ENCODE data around the gene MIB2.

DNA sequence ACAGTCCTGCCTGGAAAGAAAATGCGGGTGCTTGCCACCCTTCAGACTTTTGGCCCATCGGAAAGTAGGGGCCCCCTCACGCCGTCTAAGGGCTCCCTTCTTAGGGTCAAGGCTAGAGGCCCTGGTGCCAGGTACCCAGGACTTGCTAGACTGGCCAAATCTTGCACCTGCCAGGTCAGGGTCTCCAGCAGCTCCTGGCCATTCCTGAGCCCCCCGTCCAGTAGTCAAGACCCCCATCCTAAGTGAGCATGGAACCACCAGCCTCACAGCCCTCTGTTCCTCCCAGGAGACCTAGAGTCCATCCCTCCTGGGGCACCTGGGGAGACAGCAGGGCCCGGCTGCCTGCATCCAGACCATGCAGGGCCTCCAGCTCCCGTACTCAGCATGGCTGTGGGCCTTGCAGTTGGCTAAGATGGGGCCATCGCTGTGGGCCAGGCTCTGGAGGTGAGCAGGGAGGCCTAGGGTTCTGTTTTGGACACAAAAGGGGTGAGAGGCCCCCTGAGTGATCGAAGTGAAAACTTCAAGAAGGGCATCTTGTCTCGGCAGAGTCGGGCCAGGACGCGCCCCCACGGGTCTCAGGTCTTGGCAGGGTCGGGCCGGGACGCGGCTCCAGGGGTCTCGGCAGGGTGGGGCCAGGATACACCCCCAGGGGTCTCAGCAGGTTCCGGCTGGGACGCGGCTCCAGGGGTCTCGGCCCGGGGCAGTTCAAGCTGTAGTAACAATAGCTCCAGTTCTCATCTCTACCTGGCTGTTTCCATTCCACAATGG lies 21.3 kb upstream of the MIB2 start:
- TF ChIP-seq, protein P1, sequence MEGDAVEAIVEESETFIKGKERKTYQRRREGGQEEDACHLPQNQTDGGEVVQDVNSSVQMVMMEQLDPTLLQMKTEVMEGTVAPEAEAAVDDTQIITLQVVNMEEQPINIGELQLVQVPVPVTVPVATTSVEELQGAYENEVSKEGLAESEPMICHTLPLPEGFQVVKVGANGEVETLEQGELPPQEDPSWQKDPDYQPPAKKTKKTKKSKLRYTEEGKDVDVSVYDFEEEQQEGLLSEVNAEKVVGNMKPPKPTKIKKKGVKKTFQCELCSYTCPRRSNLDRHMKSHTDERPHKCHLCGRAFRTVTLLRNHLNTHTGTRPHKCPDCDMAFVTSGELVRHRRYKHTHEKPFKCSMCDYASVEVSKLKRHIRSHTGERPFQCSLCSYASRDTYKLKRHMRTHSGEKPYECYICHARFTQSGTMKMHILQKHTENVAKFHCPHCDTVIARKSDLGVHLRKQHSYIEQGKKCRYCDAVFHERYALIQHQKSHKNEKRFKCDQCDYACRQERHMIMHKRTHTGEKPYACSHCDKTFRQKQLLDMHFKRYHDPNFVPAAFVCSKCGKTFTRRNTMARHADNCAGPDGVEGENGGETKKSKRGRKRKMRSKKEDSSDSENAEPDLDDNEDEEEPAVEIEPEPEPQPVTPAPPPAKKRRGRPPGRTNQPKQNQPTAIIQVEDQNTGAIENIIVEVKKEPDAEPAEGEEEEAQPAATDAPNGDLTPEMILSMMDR (IDR thresholded peaks at IDR 0.05) = no peak
- no peak for TF ChIP-seq POLR2A (IDR thresholded peaks at IDR 0.05)

Data from ovary (tissue), 3 donors.